Measurements from ENCODE around the gene ASXL2. TPM values are rescaled to one million over a fixed set of nuclear protein-coding genes. Genes with fewer than 3 reads are reported as not detected.
"Not testable (repeated sequence)": the region's sequence is repeated elsewhere in the genome, so short reads cannot be mapped to it uniquely, and the experiment has no call there.

The ASXL2 gene
- total RNA-seq, result 10 to 100 TPM in 4 of 8 experiments, 1 to 10 TPM in 4; 3.3 to 24.0 (median 8.2) TPM

GRCh38 chr2:25878361-25879132 lies at the start of gene ASXL2:
ASXL2 (minus strand) TSS chr2:25878487; CDS start chr2:25878222, 265 bp downstream.
- Histone ChIP-seq H3K4me3 (peak within 1 kb of the TSS; percentile 57 to 80 (median 67)), H3K4me1 (replicated peaks in 1 of 2) (peaks cover 6 to 11% of the 10 kb centered on the region in 2 donors), H3K27ac (peak within 1 kb of the TSS; percentile 70 to 86)
- peak; percentile 87 to 97 (median 94) for ATAC-seq (replicated peaks in 6 of 8)
- in situ Hi-C loops (cut with MboI; ENCODE audit: low pct_unique_long_range_greater_than_20kb in 2 of 9, low sequenced_read_pairs in 9 of 9, unreplicated experiment in 9 of 9), result no loop called here
- 0 to 49% (median 25%) methylated on average over 2 to 9 of the region's 56 CpGs; no CpG with 5 or more reads in 1 of the 10 experiments for WGBS, 10 experiments

- 51 to 93% (median 79%) methylated on average over 2 to 15 of the region's 18 CpGs for WGBS, 10 experiments
- peak in 4 of 8 experiments; percentile 42 to 80 (median 64) for ATAC-seq (replicated peaks in 6 of 8)
- in situ Hi-C loops (cut with MboI; ENCODE audit: low pct_unique_long_range_greater_than_20kb in 2 of 9, low sequenced_read_pairs in 9 of 9, unreplicated experiment in 9 of 9), result no loop called here
- Histone ChIP-seq H3K4me3 (no peak overlapping the region), H3K27ac (no peak overlapping the region), H3K4me1 (replicated peaks in 1 of 2) (peaks cover 4 to 6% of the 10 kb centered on the region in 2 donors)
These were observed 48.9 kb upstream of the ASXL2 start for GRCh38 chr2:25926984-25927756.

GRCh38 chr2:25922501-25922900 lies 44.2 kb upstream of the ASXL2 start:
- WGBS, 10 experiments, result 56 to 100% (median 100%) methylated on average over 1 to 2 of the region's 2 CpGs; no CpG with 5 or more reads in 2 of the 10 experiments
- Histone ChIP-seq H3K4me1 (replicated peaks in 1 of 2) (peaks cover 4 to 6% of the 10 kb centered on the region in 2 donors), H3K4me3 (no peak overlapping the region), H3K27ac (no peak overlapping the region)
- no peak for ATAC-seq (replicated peaks in 6 of 8)
- in situ Hi-C loops (cut with MboI; ENCODE audit: low pct_unique_long_range_greater_than_20kb in 2 of 9, low sequenced_read_pairs in 9 of 9, unreplicated experiment in 9 of 9), result no loop called here

- in situ Hi-C loops (cut with MboI; ENCODE audit: low pct_unique_long_range_greater_than_20kb in 2 of 9, low sequenced_read_pairs in 9 of 9, unreplicated experiment in 9 of 9), result no loop called here
- WGBS, 10 experiments, result 20 to 100% (median 79%) methylated on average over 1 to 7 of the region's 12 CpGs; no CpG with 5 or more reads in 3 of the 10 experiments
- no peak overlapping the region for H3K27ac ChIP-seq
- ATAC-seq (replicated peaks in 6 of 8), result no peak
- H3K4me1 ChIP-seq (replicated peaks in 1 of 2), result peaks cover 0 to 8% of the 10 kb centered on the region in 2 donors
- H3K4me3 ChIP-seq, result no peak overlapping the region
These were observed 42.6 kb upstream of the ASXL2 start for GRCh38 chr2:25920786-25921415.

- 17 to 100% (median 90%) methylated on average over 1 to 5 of the region's 5 CpGs for WGBS, 10 experiments
These were observed 42.0 kb upstream of the ASXL2 start for GRCh38 chr2:25920336-25920735.

GRCh38 chr2:25917832-25918231 lies 39.5 kb upstream of the ASXL2 start:
- in situ Hi-C loops (cut with MboI; ENCODE audit: low pct_unique_long_range_greater_than_20kb in 2 of 9, low sequenced_read_pairs in 9 of 9, unreplicated experiment in 9 of 9), result no loop called here
- 61 to 100% (median 100%) methylated on average over 1 to 3 of the region's 3 CpGs; no CpG with 5 or more reads in 5 of the 10 experiments for WGBS, 10 experiments
- Histone ChIP-seq H3K4me3 (no peak overlapping the region), H3K4me1 (replicated peaks in 1 of 2) (peaks cover 11 to 18% of the 10 kb centered on the region in 2 donors), H3K27ac (no peak overlapping the region)
- no peak for ATAC-seq (replicated peaks in 6 of 8)

More at GRCh38 chr2:25920336-25920735, 42.0 kb upstream of the ASXL2 start:
- Histone ChIP-seq H3K27ac (no peak overlapping the region), H3K4me3 (no peak overlapping the region), H3K4me1 (replicated peaks in 1 of 2) (peaks cover 0 to 8% of the 10 kb centered on the region in 2 donors)
- peak in 2 of 8 experiments; percentile 48 to 56 for ATAC-seq (replicated peaks in 6 of 8)
- in situ Hi-C loops (cut with MboI; ENCODE audit: low pct_unique_long_range_greater_than_20kb in 2 of 9, low sequenced_read_pairs in 9 of 9, unreplicated experiment in 9 of 9), result no loop called here

- peaks cover 15 to 22% of the 10 kb centered on the region in 2 donors for H3K4me1 ChIP-seq (replicated peaks in 1 of 2)
- H3K27ac ChIP-seq; H3K4me3 ChIP-seq; ATAC-seq (replicated peaks in 6 of 8); in situ Hi-C loops (cut with MboI; ENCODE audit: low pct_unique_long_range_greater_than_20kb in 2 of 9, low sequenced_read_pairs in 9 of 9, unreplicated experiment in 9 of 9): not testable (repeated sequence)
- WGBS, 10 experiments, result 50 to 100% (median 90%) methylated on average over 1 to 4 of the region's 7 CpGs; no CpG with 5 or more reads in 4 of the 10 experiments
These were observed 39.1 kb upstream of the ASXL2 start for GRCh38 chr2:25917411-25917810.

GRCh38 chr2:25915944-25916772 lies 37.9 kb upstream of the ASXL2 start:
- WGBS, 10 experiments, result 54 to 100% (median 72%) methylated on average over 1 to 7 of the region's 16 CpGs; no CpG with 5 or more reads in 2 of the 10 experiments
- ATAC-seq (replicated peaks in 6 of 8); in situ Hi-C loops (cut with MboI; ENCODE audit: low pct_unique_long_range_greater_than_20kb in 2 of 9, low sequenced_read_pairs in 9 of 9, unreplicated experiment in 9 of 9); H3K4me3 ChIP-seq: not testable (repeated sequence)
- H3K27ac ChIP-seq, result peak overlapping the region in 1 of 2 donors; percentile 75
- peaks cover 17 to 23% of the 10 kb centered on the region in 2 donors for H3K4me1 ChIP-seq (replicated peaks in 1 of 2)

GRCh38 chr2:25915411-25915810 lies 37.1 kb upstream of the ASXL2 start:
- ATAC-seq (replicated peaks in 6 of 8); H3K27ac ChIP-seq; H3K4me3 ChIP-seq; in situ Hi-C loops (cut with MboI; ENCODE audit: low pct_unique_long_range_greater_than_20kb in 2 of 9, low sequenced_read_pairs in 9 of 9, unreplicated experiment in 9 of 9): not testable (repeated sequence)
- peaks cover 17 to 23% of the 10 kb centered on the region in 2 donors for H3K4me1 ChIP-seq (replicated peaks in 1 of 2)
- WGBS, 10 experiments, result 100% methylated on average over 1 of the region's 33 CpGs; no CpG with 5 or more reads in 8 of the 10 experiments

- H3K27ac ChIP-seq, result peak overlapping the region; percentile 72 to 81
- 0 to 100% (median 62%) methylated on average over 1 to 8 of the region's 9 CpGs; no CpG with 5 or more reads in 5 of the 10 experiments for WGBS, 10 experiments
- ATAC-seq (replicated peaks in 6 of 8); in situ Hi-C loops (cut with MboI; ENCODE audit: low pct_unique_long_range_greater_than_20kb in 2 of 9, low sequenced_read_pairs in 9 of 9, unreplicated experiment in 9 of 9): not testable (repeated sequence)
- H3K4me3 ChIP-seq, result peak overlapping the region in 1 of 5 donors; percentile 10
- peaks cover 17 to 23% of the 10 kb centered on the region in 2 donors for H3K4me1 ChIP-seq (replicated peaks in 1 of 2)
These were observed 35.3 kb upstream of the ASXL2 start for GRCh38 chr2:25913696-25913973.

- Histone ChIP-seq H3K4me1 (replicated peaks in 1 of 2) (peaks cover 17 to 23% of the 10 kb centered on the region in 2 donors), H3K27ac (peak overlapping the region; percentile 72 to 81), H3K4me3 (peak overlapping the region in 2 of 5 donors; percentile 2 to 10)
- peak; percentile 26 to 94 (median 91) for ATAC-seq (replicated peaks in 6 of 8)
- WGBS, 10 experiments, result 0 to 10% (median 4%) methylated on average over 1 to 8 of the region's 10 CpGs
- in situ Hi-C loops (cut with MboI; ENCODE audit: low pct_unique_long_range_greater_than_20kb in 2 of 9, low sequenced_read_pairs in 9 of 9, unreplicated experiment in 9 of 9), result no loop called here
These were observed 34.8 kb upstream of the ASXL2 start for GRCh38 chr2:25912851-25913695.
